ENCODE measurements around the gene PSMA6.
A peak's percentile ranks its signal among the peaks of the same experiment; 100 is the strongest.

PSMA6 gene

DNA sequence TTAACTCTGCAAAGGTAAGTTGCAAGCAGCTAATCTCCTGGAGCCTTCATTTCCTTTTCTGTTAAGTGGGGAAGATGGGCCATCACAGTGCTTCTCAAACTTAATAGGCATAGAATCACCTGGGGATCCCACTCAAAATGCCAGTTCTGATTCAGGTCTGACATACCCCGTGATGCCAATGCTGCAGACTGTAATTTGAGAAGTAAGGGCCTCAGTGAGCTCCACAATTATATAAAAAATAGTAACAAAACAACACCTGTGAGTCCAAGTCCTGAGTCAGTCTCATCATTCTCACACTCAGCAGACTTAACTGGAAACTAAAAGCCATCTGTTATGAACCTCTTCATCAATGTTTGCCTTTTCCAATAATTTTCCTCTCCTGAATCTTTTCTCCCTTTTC lies 10.8 kb upstream of the PSMA6 start:
- no peak for DNase-seq (ENCODE audit: low spot score)

DNA sequence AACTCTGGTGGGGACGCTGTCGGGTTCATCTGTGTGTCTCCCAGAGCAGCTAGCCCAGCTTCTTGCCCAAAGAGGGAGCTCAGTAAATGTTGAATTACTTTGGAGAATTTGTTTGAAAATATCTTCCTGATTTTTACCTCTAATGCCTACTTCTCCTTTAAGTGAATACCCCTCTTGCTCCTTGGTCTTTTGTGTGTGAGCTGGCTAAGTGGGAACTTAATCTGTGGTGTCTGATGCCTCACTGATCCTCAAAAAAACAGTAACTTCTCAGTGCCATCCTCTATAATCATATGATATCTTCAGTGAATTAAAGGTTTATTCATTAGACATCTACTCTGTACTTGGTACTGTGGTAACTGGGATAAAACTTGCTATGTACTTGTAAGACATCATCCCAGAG lies 7.7 kb upstream of the PSMA6 start:
- Histone ChIP-seq H3K27ac (ENCODE audit: poor library complexity, severe bottlenecking) (no peak overlapping the region), H3K4me3 (ENCODE audit: severe bottlenecking) (no peak overlapping the region), H3K27me3 (ENCODE audit: insufficient read depth, poor library complexity, severe bottlenecking) (no peaks in the 10 kb centered on the region), H3K36me3 (ENCODE audit: low read depth) (0 out of 2 replicates have a peak, but pooled peaks cover 4% of the 10 kb centered on the region), H3K9me3 (ENCODE audit: severe bottlenecking) (no peaks in the 10 kb centered on the region), H3K4me1 (ENCODE audit: insufficient read depth, poor library complexity, severe bottlenecking) (no peaks in the 10 kb centered on the region)
- TF ChIP-seq CTCF (IDR thresholded peaks at IDR 0.05; ENCODE audit: poor library complexity, severe bottlenecking) = no peak
- ATAC-seq (ENCODE audit: low read depth) (no peak), DNase-seq (ENCODE audit: low spot score) (no peak)

More for the DNA sequence above, 10.8 kb upstream of the PSMA6 start:
- no peaks in the 10 kb centered on the region for H3K4me1 ChIP-seq (ENCODE audit: insufficient read depth, poor library complexity, severe bottlenecking)
- no peak for TF ChIP-seq CTCF (IDR thresholded peaks at IDR 0.05; ENCODE audit: poor library complexity, severe bottlenecking)
- H3K27me3 ChIP-seq (ENCODE audit: insufficient read depth, poor library complexity, severe bottlenecking) = no peaks in the 10 kb centered on the region
- no peak overlapping the region for H3K4me3 ChIP-seq (ENCODE audit: severe bottlenecking)
- ATAC-seq (ENCODE audit: low read depth) = no peak
- 0 out of 2 replicates have a peak, but pooled peaks cover 8% of the 10 kb centered on the region for H3K36me3 ChIP-seq (ENCODE audit: low read depth)
- H3K27ac ChIP-seq (ENCODE audit: poor library complexity, severe bottlenecking) = no peak overlapping the region
- no peaks in the 10 kb centered on the region for H3K9me3 ChIP-seq (ENCODE audit: severe bottlenecking)

DNA sequence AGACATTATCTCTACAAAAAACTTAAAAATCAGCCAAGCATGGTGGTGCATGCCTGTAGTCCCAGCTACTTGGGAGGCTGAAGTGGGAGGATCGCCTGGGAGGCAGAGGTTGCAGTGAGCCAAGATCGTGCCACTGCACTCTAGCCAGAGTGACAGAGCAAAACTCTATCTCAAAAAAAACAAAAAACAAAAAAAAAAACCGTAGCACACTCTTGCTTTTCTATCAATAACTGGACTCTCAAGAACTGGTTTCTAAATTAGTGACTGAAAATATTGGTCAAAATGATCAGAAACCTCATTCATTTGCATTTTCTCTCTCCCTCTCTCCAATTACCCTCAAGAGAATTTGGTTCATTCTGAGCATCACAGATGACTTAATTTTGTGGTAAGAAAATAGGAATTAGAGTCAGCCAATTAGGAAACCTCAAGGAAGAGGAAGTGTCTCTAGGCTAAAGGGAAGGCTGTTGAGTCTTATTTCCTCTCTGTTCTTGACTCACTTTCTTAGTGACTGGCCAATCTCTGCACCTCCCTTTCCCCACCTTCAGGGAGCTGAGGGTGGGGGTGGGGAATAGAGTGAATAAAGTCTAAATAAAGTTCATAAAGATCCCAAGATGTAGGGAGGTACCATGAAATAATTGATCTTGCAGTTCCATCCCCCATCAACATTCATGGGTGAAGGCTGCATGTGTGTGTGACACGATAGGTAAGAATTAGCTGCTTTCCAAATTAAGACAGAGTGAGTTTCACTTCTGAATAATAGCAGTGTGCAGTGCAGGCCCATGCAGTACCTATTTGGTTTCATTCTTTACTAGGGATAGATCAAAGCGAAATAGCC lies 6.8 kb upstream of the PSMA6 start:
- no peak for TF ChIP-seq CTCF (IDR thresholded peaks at IDR 0.05; ENCODE audit: poor library complexity, severe bottlenecking)
- ATAC-seq (ENCODE audit: low read depth) (peak; percentile 39; the same call in 2 of the 3 replicates), DNase-seq (ENCODE audit: low spot score) (no peak)
- no peak overlapping the region for H3K27ac ChIP-seq (ENCODE audit: poor library complexity, severe bottlenecking)
- H3K4me1 ChIP-seq (ENCODE audit: insufficient read depth, poor library complexity, severe bottlenecking) = no peaks in the 10 kb centered on the region
- no peaks in the 10 kb centered on the region for H3K27me3 ChIP-seq (ENCODE audit: insufficient read depth, poor library complexity, severe bottlenecking)
- H3K4me3 ChIP-seq (ENCODE audit: severe bottlenecking) = no peak overlapping the region
- no peaks in the 10 kb centered on the region for H3K9me3 ChIP-seq (ENCODE audit: severe bottlenecking)
- H3K36me3 ChIP-seq (ENCODE audit: low read depth) = 0 out of 2 replicates have a peak, but pooled peaks cover 4% of the 10 kb centered on the region

GRCh38 chr14:35286003-35286600 lies 6.1 kb upstream of the PSMA6 start:
- Histone ChIP-seq H3K36me3 (ENCODE audit: low read depth) (0 out of 2 replicates have a peak, but pooled peaks cover 4% of the 10 kb centered on the region), H3K27me3 (ENCODE audit: insufficient read depth, poor library complexity, severe bottlenecking) (no peaks in the 10 kb centered on the region), H3K4me3 (ENCODE audit: severe bottlenecking) (no peak overlapping the region), H3K4me1 (ENCODE audit: insufficient read depth, poor library complexity, severe bottlenecking) (no peaks in the 10 kb centered on the region), H3K9me3 (ENCODE audit: severe bottlenecking) (no peaks in the 10 kb centered on the region), H3K27ac (ENCODE audit: poor library complexity, severe bottlenecking) (no peak overlapping the region)
- ATAC-seq (ENCODE audit: low read depth) = no peak
- TF ChIP-seq CTCF (IDR thresholded peaks at IDR 0.05; ENCODE audit: poor library complexity, severe bottlenecking) = no peak
- DNase-seq (ENCODE audit: low spot score) = no peak

Measured in RWPE2 (cell line).